H1 (cell line): ENCODE measurements around the gene TCERG1L. TPM values are rescaled to one million over a fixed set of nuclear protein-coding genes. Genes with fewer than 3 reads are reported as not detected.

Source experiments
- CEBPB ChIP-seq: IDR thresholded peaks from 2 replicates; pipeline ENCODE4 v1.6.1; 2012; ENCODE audit warnings: low read depth, low read length
- CHD2 ChIP-seq: IDR thresholded peaks from 2 replicates; pipeline ENCODE4 v1.6.1; 2012; ENCODE audit warnings: low read length, improper control_type of control experiment
- CREB1 ChIP-seq: IDR thresholded peaks from 2 replicates; pipeline ENCODE4 v1.6.1; 2012; ENCODE audit warnings: inconsistent platforms
- GABPA ChIP-seq: IDR thresholded peaks from 2 replicates; pipeline ENCODE4 v1.6.1; 2011; ENCODE audit warnings: mild to moderate bottlenecking, low read length, moderate library complexity, borderline replicate concordance; ENCODE audit not compliant: insufficient read depth
- HDAC6 ChIP-seq: IDR thresholded peaks from one replicate; pipeline ENCODE4 v1.7.1; 2012; ENCODE audit warnings: low read depth, mild to moderate bottlenecking, inconsistent platforms, low read length, moderate library complexity
- JUND ChIP-seq: IDR thresholded peaks from 2 replicates; pipeline ENCODE4 v1.6.1; 2011; ENCODE audit warnings: mild to moderate bottlenecking, improper control_type of control experiment, low read length
- RAD21 ChIP-seq, 2 experiments: IDR thresholded peaks in 1 of 2; conservative IDR thresholded peaks in 1 of 2; 2 replicates each; pipeline ENCODE4 v1.6.1; 2011; ENCODE audit warnings: low read depth in 2 of 2, low read length in 2 of 2, improper control_type of control experiment in 1 of 2, inconsistent platforms in 1 of 2, mild to moderate bottlenecking in 1 of 2, moderate library complexity in 1 of 2
- SIN3A ChIP-seq, 2 experiments: IDR thresholded peaks in 1 of 2; conservative IDR thresholded peaks in 1 of 2; 2 replicates each; pipeline ENCODE4 v1.6.1; 2011 to 2012; ENCODE audit warnings: low read length in 2 of 2, improper control_type of control experiment in 1 of 2, low read depth in 1 of 2, mild to moderate bottlenecking in 1 of 2
- SP2 ChIP-seq: IDR thresholded peaks from 2 replicates; pipeline ENCODE4 v1.6.1; 2012; ENCODE audit warnings: mild to moderate bottlenecking, low read length, inconsistent platforms
- polyA plus RNA-seq, 7 experiments: library from polyadenylated mRNA; depleted of rRNA in 3 of 7; stranded (reverse) in 5 of 7; unstranded in 2 of 7; fragments of >200 nt in 5 of 7; fragments of 200-250 nt in 2 of 7; gene quantifications; 1 replicate in 5 of 7; 2 replicates in 1 of 7; 4 replicates in 1 of 7; pipeline versions ENCODE4 v1.2.1 to v1.2.3, GENCODE V29; 2011 to 2013; ENCODE audit warnings: missing spikeins in 2 of 7, mixed read lengths in 2 of 7
- total RNA-seq: library from RNA; stranded (reverse); fragmentation: NEBNext Ultra II Directional; extraction: Animal tissue kit (Norgen Biotek cat#: 25700); gene quantifications from 2 replicates; pipeline ENCODE4 v1.2.1, GENCODE V29; 2021
- TF ChIP-seq, protein P1 (sequence below), 3 experiments: IDR thresholded peaks; 1 replicate in 2 of 3; 2 replicates in 1 of 3; pipeline versions ENCODE4 v1.5.1 to v1.6.1; 2011; ENCODE audit warnings: low read length in 3 of 3, mild to moderate bottlenecking in 3 of 3, inconsistent platforms in 2 of 3, low read depth in 1 of 3, moderate library complexity in 1 of 3; ENCODE audit not compliant: insufficient read depth in 1 of 3; ENCODE audit errors: control extremely low read depth in 1 of 3

TCERG1L gene
- total and polyA plus RNA-seq, 2 of the 8 experiments (the other 6 are each of a cell fraction or from before 2014, with no cell fraction given) = 3.9 to 6.9 TPM

DNA sequence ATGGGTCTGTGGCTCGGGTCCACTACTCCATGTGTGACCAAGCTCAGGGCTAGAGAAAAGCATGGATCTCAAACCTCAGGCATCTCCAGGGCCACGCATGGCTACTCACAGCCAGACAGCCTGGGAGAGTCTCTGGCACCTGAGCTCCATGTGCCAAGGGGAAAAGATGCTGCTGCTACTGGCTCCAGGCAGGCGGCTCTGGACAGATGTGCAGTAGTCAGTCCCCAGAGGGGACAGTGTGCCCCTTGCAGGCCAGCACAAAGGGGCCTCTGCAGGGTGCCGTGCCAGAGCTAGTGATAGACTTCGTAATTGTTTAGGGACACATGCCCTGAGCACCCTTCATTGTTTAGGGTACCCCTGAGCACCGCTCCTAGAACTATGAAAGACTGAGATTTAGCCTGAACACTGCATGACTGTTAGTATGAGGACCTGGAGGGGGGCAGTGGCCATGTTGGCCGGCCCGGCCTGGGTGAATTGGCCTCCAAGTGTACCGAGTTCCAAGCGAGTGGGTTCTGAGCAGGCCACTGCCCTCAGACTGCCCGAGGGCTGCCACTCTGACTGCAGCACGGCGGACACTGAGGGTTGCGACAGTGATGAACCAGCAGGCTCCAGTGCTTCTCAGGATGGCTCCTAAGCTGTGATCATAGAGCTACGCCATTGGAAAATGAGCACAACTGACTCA is 80.7 kb downstream of the TCERG1L start (continued):
- TF ChIP-seq, protein P1, sequence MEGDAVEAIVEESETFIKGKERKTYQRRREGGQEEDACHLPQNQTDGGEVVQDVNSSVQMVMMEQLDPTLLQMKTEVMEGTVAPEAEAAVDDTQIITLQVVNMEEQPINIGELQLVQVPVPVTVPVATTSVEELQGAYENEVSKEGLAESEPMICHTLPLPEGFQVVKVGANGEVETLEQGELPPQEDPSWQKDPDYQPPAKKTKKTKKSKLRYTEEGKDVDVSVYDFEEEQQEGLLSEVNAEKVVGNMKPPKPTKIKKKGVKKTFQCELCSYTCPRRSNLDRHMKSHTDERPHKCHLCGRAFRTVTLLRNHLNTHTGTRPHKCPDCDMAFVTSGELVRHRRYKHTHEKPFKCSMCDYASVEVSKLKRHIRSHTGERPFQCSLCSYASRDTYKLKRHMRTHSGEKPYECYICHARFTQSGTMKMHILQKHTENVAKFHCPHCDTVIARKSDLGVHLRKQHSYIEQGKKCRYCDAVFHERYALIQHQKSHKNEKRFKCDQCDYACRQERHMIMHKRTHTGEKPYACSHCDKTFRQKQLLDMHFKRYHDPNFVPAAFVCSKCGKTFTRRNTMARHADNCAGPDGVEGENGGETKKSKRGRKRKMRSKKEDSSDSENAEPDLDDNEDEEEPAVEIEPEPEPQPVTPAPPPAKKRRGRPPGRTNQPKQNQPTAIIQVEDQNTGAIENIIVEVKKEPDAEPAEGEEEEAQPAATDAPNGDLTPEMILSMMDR (IDR thresholded peaks at IDR 0.05; ENCODE audit: control extremely low read depth in 1 of 3, insufficient read depth in 1 of 3, low read depth in 1 of 3, low read length in 3 of 3) = no peak
- TF ChIP-seq CREB1 (no peak), GABPA (no peak), SIN3A (conservative IDR thresholded peaks at IDR 0.05 in 1 of 2, IDR thresholded peaks at IDR 0.05 in 1 of 2; ENCODE audit: low read depth in 1 of 2, low read length in 2 of 2) (no peak), CEBPB (no peak), HDAC6 (no peak), RAD21 (IDR thresholded peaks at IDR 0.05 in 1 of 2, conservative IDR thresholded peaks at IDR 0.05 in 1 of 2; ENCODE audit: low read depth in 2 of 2, low read length in 2 of 2) (no peak), SP2 (no peak), CHD2 (no peak), JUND (no peak)
